ENCODE measurements around the gene DNAI4. TPM values are rescaled to one million over a fixed set of nuclear protein-coding genes. Genes with fewer than 3 reads are reported as not detected.

The DNAI4 gene
- total RNA-seq, 1 experiment from 2014 or later = 1.4 TPM

GRCh38 chr1:66831529-66832239 is 93.0 kb downstream of the DNAI4 start:
- Mint-ChIP-seq H3K9me3 (ENCODE audit: unreplicated experiment) (no peaks in the 10 kb centered on the region), H3K27me3 (ENCODE audit: insufficient read depth, unreplicated experiment) (peaks cover 3% of the 10 kb centered on the region), H3K36me3 (ENCODE audit: insufficient read depth, unreplicated experiment) (no peaks in the 10 kb centered on the region), H3K4me1 (ENCODE audit: low read depth, unreplicated experiment) (no peaks in the 10 kb centered on the region), H3K27ac (ENCODE audit: unreplicated experiment) (no peak overlapping the region), H3K4me3 (ENCODE audit: unreplicated experiment) (no peak overlapping the region)
- no peaks in the 10 kb centered on the region for H3K27me3 ChIP-seq (replicated peaks; ENCODE audit: control insufficient read depth, insufficient read depth, low read length)
- ChIA-PET CTCF (no interaction called here), POLR2A (no interaction called here)
- TF ChIP-seq CTCF (IDR thresholded peaks at IDR 0.05; ENCODE audit: insufficient read depth in 1 of 2, low read depth in 1 of 2, low read length in 1 of 2, severe bottlenecking in 1 of 2, unreplicated experiment in 1 of 2) = no peak
- no peaks in the 10 kb centered on the region for H3K4me1 ChIP-seq
- H3K9me3 ChIP-seq = no peaks in the 10 kb centered on the region
- DNase-seq = no peak
- intact Hi-C loops (cut with micrococcal nuclease; ENCODE audit: unreplicated experiment) = no loop called here
- H3K36me3 ChIP-seq (ENCODE audit: control insufficient read depth, insufficient read depth, low read length) = no peaks in the 10 kb centered on the region
- BruUV-seq (replicated peaks) = no TSS peak
- no peak overlapping the region for H3K4me3 ChIP-seq (ENCODE audit: low read depth, low read length)

- no TSS peak for BruUV-seq (replicated peaks)
Measured at GRCh38 chr1:66824771-66825170, 99.9 kb downstream of the DNAI4 start.

GRCh38 chr1:66809736-66810326 is 114.8 kb downstream of the DNAI4 start:
- DNase-seq = no peak
- H3K4me3 Mint-ChIP-seq (ENCODE audit: unreplicated experiment) = no peak overlapping the region
- H3K27me3 Mint-ChIP-seq (ENCODE audit: insufficient read depth, unreplicated experiment) = peaks cover 3% of the 10 kb centered on the region
- TF ChIP-seq CTCF (IDR thresholded peaks at IDR 0.05; ENCODE audit: insufficient read depth in 1 of 2, low read depth in 1 of 2, low read length in 1 of 2, severe bottlenecking in 1 of 2, unreplicated experiment in 1 of 2) = no peak
- ChIA-PET POLR2A (no interaction called here), CTCF (no interaction called here)
- H3K36me3 Mint-ChIP-seq (ENCODE audit: insufficient read depth, unreplicated experiment) = no peaks in the 10 kb centered on the region
- no peaks in the 10 kb centered on the region for H3K36me3 ChIP-seq (ENCODE audit: control insufficient read depth, insufficient read depth, low read length)
- intact Hi-C loops (cut with micrococcal nuclease; ENCODE audit: unreplicated experiment) = no loop called here
- H3K9me3 ChIP-seq = no peaks in the 10 kb centered on the region
- no TSS peak for BruUV-seq (replicated peaks)
- H3K27ac Mint-ChIP-seq (ENCODE audit: unreplicated experiment) = no peak overlapping the region
- no peaks in the 10 kb centered on the region for H3K9me3 Mint-ChIP-seq (ENCODE audit: unreplicated experiment)
- no peaks in the 10 kb centered on the region for H3K4me1 Mint-ChIP-seq (ENCODE audit: low read depth, unreplicated experiment)
- H3K4me1 ChIP-seq = no peaks in the 10 kb centered on the region
- no peaks in the 10 kb centered on the region for H3K27me3 ChIP-seq (replicated peaks; ENCODE audit: control insufficient read depth, insufficient read depth, low read length)
- H3K4me3 ChIP-seq (ENCODE audit: low read depth, low read length) = no peak overlapping the region

More at GRCh38 chr1:66824771-66825170, 99.9 kb downstream of the DNAI4 start:
- no peaks in the 10 kb centered on the region for H3K9me3 ChIP-seq
- intact Hi-C loops (cut with micrococcal nuclease; ENCODE audit: unreplicated experiment) = no loop called here
- DNase-seq = no peak
- TF ChIP-seq CTCF (IDR thresholded peaks at IDR 0.05; ENCODE audit: insufficient read depth in 1 of 2, low read depth in 1 of 2, low read length in 1 of 2, severe bottlenecking in 1 of 2, unreplicated experiment in 1 of 2) = no peak
- H3K36me3 Mint-ChIP-seq (ENCODE audit: insufficient read depth, unreplicated experiment) = no peaks in the 10 kb centered on the region
- no peaks in the 10 kb centered on the region for H3K36me3 ChIP-seq (ENCODE audit: control insufficient read depth, insufficient read depth, low read length)
- no peaks in the 10 kb centered on the region for H3K4me1 Mint-ChIP-seq (ENCODE audit: low read depth, unreplicated experiment)
- no peak overlapping the region for H3K4me3 Mint-ChIP-seq (ENCODE audit: unreplicated experiment)
- H3K9me3 Mint-ChIP-seq (ENCODE audit: unreplicated experiment) = no peaks in the 10 kb centered on the region
- H3K27ac Mint-ChIP-seq (ENCODE audit: unreplicated experiment) = no peak overlapping the region
- no peaks in the 10 kb centered on the region for H3K27me3 Mint-ChIP-seq (ENCODE audit: insufficient read depth, unreplicated experiment)
- ChIA-PET CTCF (no interaction called here), POLR2A (no interaction called here)
- no peak overlapping the region for H3K4me3 ChIP-seq (ENCODE audit: low read depth, low read length)
- H3K27me3 ChIP-seq (replicated peaks; ENCODE audit: control insufficient read depth, insufficient read depth, low read length) = no peaks in the 10 kb centered on the region
- H3K4me1 ChIP-seq = no peaks in the 10 kb centered on the region

All from Caco-2 (cell line).